ENCODE measurements around the gene CRACDL. TPM values are rescaled to one million over a fixed set of nuclear protein-coding genes. Genes with fewer than 3 reads are reported as not detected.

Gene CRACDL
- total RNA-seq, 1 donor = not detected

- no peaks in the 10 kb centered on the region for H3K36me3 ChIP-seq (ENCODE audit: insufficient read depth, low read length)
- peaks cover 3% of the 10 kb centered on the region for H3K27me3 ChIP-seq (ENCODE audit: insufficient read depth, low read length)
- H3K9me3 ChIP-seq (ENCODE audit: low read depth, low read length) = no peaks in the 10 kb centered on the region
- no peak overlapping the region for H3K27ac ChIP-seq (ENCODE audit: low read depth, low read length)
- H2AFZ ChIP-seq (ENCODE audit: low read length) = no peak overlapping the region
- no peaks in the 10 kb centered on the region for H4K20me1 ChIP-seq (ENCODE audit: insufficient read depth, low read length)
- no peak overlapping the region for H3K4me2 ChIP-seq (ENCODE audit: insufficient read depth, low read length)
- H3K4me3 ChIP-seq (ENCODE audit: insufficient read depth, low read length) = no peak overlapping the region
- no peak for DNase-seq (ENCODE audit: insufficient read length, low spot score, missing footprints)
- no peaks in the 10 kb centered on the region for H3K79me2 ChIP-seq (ENCODE audit: insufficient read depth, low read length)
- no peak for TF ChIP-seq CTCF (IDR thresholded peaks at IDR 0.05; ENCODE audit: extremely low read depth, low read depth, low read length)
- H3K4me1 ChIP-seq (ENCODE audit: insufficient read depth, low read length) = no peaks in the 10 kb centered on the region
These were observed 64.5 kb downstream of the CRACDL start for GRCh38 chr2:98871506-98871905.

- Histone ChIP-seq H3K79me2 (ENCODE audit: insufficient read depth, low read length) (no peaks in the 10 kb centered on the region), H3K27me3 (ENCODE audit: insufficient read depth, low read length) (peaks cover 3% of the 10 kb centered on the region), H3K4me1 (ENCODE audit: insufficient read depth, low read length) (peaks cover 6% of the 10 kb centered on the region), H3K36me3 (ENCODE audit: insufficient read depth, low read length) (no peaks in the 10 kb centered on the region), H4K20me1 (ENCODE audit: insufficient read depth, low read length) (no peaks in the 10 kb centered on the region), H3K27ac (ENCODE audit: low read depth, low read length) (no peak overlapping the region), H3K4me2 (ENCODE audit: insufficient read depth, low read length) (no peak overlapping the region), H3K9me3 (ENCODE audit: low read depth, low read length) (no peaks in the 10 kb centered on the region), H3K4me3 (ENCODE audit: insufficient read depth, low read length) (no peak overlapping the region), H2AFZ (ENCODE audit: low read length) (no peak overlapping the region)
- DNase-seq (ENCODE audit: insufficient read length, low spot score, missing footprints) = no peak
- TF ChIP-seq CTCF (IDR thresholded peaks at IDR 0.05; ENCODE audit: extremely low read depth, low read depth, low read length) = no peak
These were observed 65.4 kb downstream of the CRACDL start for GRCh38 chr2:98870516-98871158.

GRCh38 chr2:98869870-98870269 is 66.2 kb downstream of the CRACDL start:
- TF ChIP-seq CTCF (IDR thresholded peaks at IDR 0.05; ENCODE audit: extremely low read depth, low read depth, low read length) = no peak
- no peak for DNase-seq (ENCODE audit: insufficient read length, low spot score, missing footprints)

GRCh38 chr2:98869272-98869641 is 66.8 kb downstream of the CRACDL start:
- no peak for TF ChIP-seq CTCF (IDR thresholded peaks at IDR 0.05; ENCODE audit: extremely low read depth, low read depth, low read length)
- H3K4me3 ChIP-seq (ENCODE audit: insufficient read depth, low read length) = no peak overlapping the region
- no peaks in the 10 kb centered on the region for H3K36me3 ChIP-seq (ENCODE audit: insufficient read depth, low read length)
- H3K79me2 ChIP-seq (ENCODE audit: insufficient read depth, low read length) = no peaks in the 10 kb centered on the region
- no peak overlapping the region for H3K27ac ChIP-seq (ENCODE audit: low read depth, low read length)
- no peak overlapping the region for H2AFZ ChIP-seq (ENCODE audit: low read length)
- no peak for DNase-seq (ENCODE audit: insufficient read length, low spot score, missing footprints)
- peaks cover 3% of the 10 kb centered on the region for H3K27me3 ChIP-seq (ENCODE audit: insufficient read depth, low read length)
- no peaks in the 10 kb centered on the region for H3K9me3 ChIP-seq (ENCODE audit: low read depth, low read length)
- no peak overlapping the region for H3K4me2 ChIP-seq (ENCODE audit: insufficient read depth, low read length)
- peaks cover 15% of the 10 kb centered on the region for H3K4me1 ChIP-seq (ENCODE audit: insufficient read depth, low read length)
- H4K20me1 ChIP-seq (ENCODE audit: insufficient read depth, low read length) = no peaks in the 10 kb centered on the region

More at GRCh38 chr2:98869870-98870269, 66.2 kb downstream of the CRACDL start:
- no peak overlapping the region for H2AFZ ChIP-seq (ENCODE audit: low read length)
- no peaks in the 10 kb centered on the region for H3K36me3 ChIP-seq (ENCODE audit: insufficient read depth, low read length)
- no peak overlapping the region for H3K4me3 ChIP-seq (ENCODE audit: insufficient read depth, low read length)
- peaks cover 3% of the 10 kb centered on the region for H3K27me3 ChIP-seq (ENCODE audit: insufficient read depth, low read length)
- H3K4me1 ChIP-seq (ENCODE audit: insufficient read depth, low read length) = peaks cover 14% of the 10 kb centered on the region
- H3K27ac ChIP-seq (ENCODE audit: low read depth, low read length) = no peak overlapping the region
- no peaks in the 10 kb centered on the region for H3K79me2 ChIP-seq (ENCODE audit: insufficient read depth, low read length)
- no peaks in the 10 kb centered on the region for H3K9me3 ChIP-seq (ENCODE audit: low read depth, low read length)
- H3K4me2 ChIP-seq (ENCODE audit: insufficient read depth, low read length) = no peak overlapping the region
- H4K20me1 ChIP-seq (ENCODE audit: insufficient read depth, low read length) = no peaks in the 10 kb centered on the region

Measured in osteoblast (primary cell).